GM12872 (cell line): ENCODE results near the gene SH3PXD2A.

Experiments
- CTCF ChIP-seq: IDR thresholded peaks from 3 replicates; pipeline ENCODE4 v1.5.1; 2011; ENCODE audit warnings: low read depth, mild to moderate bottlenecking, low read length, moderate library complexity; ENCODE audit not compliant: insufficient read depth

The SH3PXD2A gene

DNA sequence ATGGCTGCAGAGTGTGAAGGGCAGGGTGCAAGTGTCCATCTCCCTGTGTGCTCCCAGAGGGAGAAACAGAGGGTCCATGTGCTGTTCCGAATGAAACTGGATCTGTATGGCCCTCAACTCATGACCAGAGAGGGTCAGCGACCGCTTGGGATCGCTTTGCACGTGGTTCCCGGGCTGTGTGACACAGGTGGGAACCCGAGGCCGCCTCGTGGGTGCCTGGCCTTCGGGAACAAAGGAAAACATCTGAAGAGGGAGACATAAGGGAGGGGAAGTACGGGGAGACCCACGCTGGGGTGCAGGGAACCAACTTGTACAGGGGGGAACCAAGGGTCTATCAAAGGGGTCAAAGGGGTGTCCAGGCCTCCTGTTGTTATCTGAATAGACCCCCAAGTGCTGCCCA is 57.5 kb downstream of the SH3PXD2A start:
- no peak for TF ChIP-seq CTCF

DNA sequence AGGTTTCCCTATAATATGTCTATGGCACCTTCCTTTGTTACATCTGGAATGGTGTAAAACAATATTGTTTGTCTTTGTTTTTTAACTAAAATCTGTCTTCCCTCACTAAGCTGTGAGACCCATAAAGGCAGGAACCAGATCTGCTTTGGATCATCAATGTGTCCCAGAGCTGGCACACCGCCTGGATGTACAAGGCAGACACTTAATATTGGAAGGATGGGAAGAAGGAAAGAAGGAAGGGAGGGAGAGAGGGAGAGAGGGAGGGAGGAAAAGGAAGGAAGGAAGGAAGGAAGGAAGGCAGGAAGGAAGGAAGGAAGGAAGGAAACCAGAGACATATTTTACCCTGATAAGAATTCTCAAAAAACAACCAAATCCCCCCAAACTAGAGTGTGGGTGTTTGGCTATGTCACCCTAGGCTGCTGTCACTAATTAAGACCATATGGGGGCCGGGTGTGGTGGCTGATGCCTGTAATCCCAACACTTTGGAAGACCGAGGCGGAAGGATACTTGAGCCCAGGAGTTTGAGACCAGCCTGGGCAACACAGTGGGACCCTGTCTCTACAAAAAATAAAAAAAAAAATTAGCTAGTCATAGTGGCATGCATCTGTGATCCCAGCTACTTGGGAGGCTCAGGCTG is 59.6 kb downstream of the SH3PXD2A start:
- TF ChIP-seq CTCF = no peak

GRCh38 chr10:103794996-103795395 is 60.4 kb downstream of the SH3PXD2A start:
- TF ChIP-seq CTCF = no peak

GRCh38 chr10:103793920-103794883 is 61.2 kb downstream of the SH3PXD2A start:
- no peak for TF ChIP-seq CTCF

GRCh38 chr10:103793429-103793828 is 61.9 kb downstream of the SH3PXD2A start:
- no peak for TF ChIP-seq CTCF

DNA sequence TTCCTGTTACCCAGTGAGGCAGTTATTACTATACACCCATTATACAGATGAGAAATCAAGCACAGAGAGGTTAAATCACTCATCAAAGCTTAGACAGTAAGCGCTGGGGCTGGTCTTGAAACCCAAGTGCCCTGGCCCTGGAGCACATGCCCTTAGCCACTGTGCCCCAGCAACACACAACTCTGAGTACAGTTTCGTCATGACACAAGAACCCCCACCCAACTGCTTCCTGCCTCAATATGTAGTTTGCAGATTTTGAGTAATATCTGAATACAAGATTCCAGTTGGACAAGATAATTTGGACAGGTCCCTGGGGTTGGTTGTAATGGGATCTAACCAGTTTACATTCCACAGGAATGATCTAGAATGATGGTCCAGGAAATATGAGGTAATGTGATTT is 62.8 kb downstream of the SH3PXD2A start:
- TF ChIP-seq CTCF = no peak

GRCh38 chr10:103791858-103792257 is 63.5 kb downstream of the SH3PXD2A start:
- no peak for TF ChIP-seq CTCF
